Astrocyte of the spinal cord (primary cell): ENCODE data around the gene G0S2.

ENCODE experiments used
- DNase-seq: peaks from one replicate; pipeline ENCODE4 v3.0.0; 2011; ENCODE audit warnings: low read depth, low spot score
- H3K4me3 ChIP-seq: 2 replicates; pipeline ENCODE4 v1.5.1; 2011; ENCODE audit warnings: low read depth, mild to moderate bottlenecking, low read length, moderate library complexity
- CTCF ChIP-seq: IDR thresholded peaks from 2 replicates; pipeline ENCODE4 v1.5.1; 2012; ENCODE audit warnings: low read depth, mild to moderate bottlenecking, low read length, inconsistent platforms
- in situ Hi-C: cut with HindIII; loops from 2 replicates; pipeline ENCODE4 v1.10.0; 2017; ENCODE audit warnings: low sequenced_read_pairs

Gene G0S2

GRCh38 chr1:209629621-209630382 lies 45.4 kb upstream of the G0S2 start:
- in situ Hi-C loops, result no loop called here
- no peak overlapping the region for H3K4me3 ChIP-seq
- no peak for TF ChIP-seq CTCF
- no peak for DNase-seq

- H3K4me3 ChIP-seq, result no peak overlapping the region
- in situ Hi-C loops, result no loop called here
- TF ChIP-seq CTCF, result no peak
- DNase-seq, result no peak
Observed at GRCh38 chr1:209630383-209631225, 44.6 kb upstream of the G0S2 start.

- DNase-seq, result no peak
- no peak for TF ChIP-seq CTCF
- H3K4me3 ChIP-seq, result no peak overlapping the region
- in situ Hi-C loops, result no loop called here
Observed at GRCh38 chr1:209633335-209633997, 41.7 kb upstream of the G0S2 start.

GRCh38 chr1:209634005-209634737 lies 41.0 kb upstream of the G0S2 start:
- no peak for DNase-seq
- in situ Hi-C loops, result no loop called here
- no peak for TF ChIP-seq CTCF
- no peak overlapping the region for H3K4me3 ChIP-seq

GRCh38 chr1:209635850-209636249 lies 39.4 kb upstream of the G0S2 start:
- no peak for DNase-seq
- no peak overlapping the region for H3K4me3 ChIP-seq
- in situ Hi-C loops, result no loop called here
- no peak for TF ChIP-seq CTCF

GRCh38 chr1:209641832-209642172 lies 33.4 kb upstream of the G0S2 start:
- no peak for DNase-seq

More at GRCh38 chr1:209641832-209642172, 33.4 kb upstream of the G0S2 start:
- H3K4me3 ChIP-seq, result no peak overlapping the region
- in situ Hi-C loops, result no loop called here
- TF ChIP-seq CTCF, result no peak
